Tibial nerve (tissue), 4 donors: ENCODE results near the gene AIG1.

ENCODE experiments used
- EP300 ChIP-seq, 2 donors: sonication (generic); formaldehyde crosslinking; IDR thresholded peaks; one replicate each; pipeline ENCODE4 v1.6.1; 2017; ENCODE audit warnings: antibody characterized with exemption in 2 of 2, mild to moderate bottlenecking in 1 of 2
- TF ChIP-seq, protein P1 (sequence below), 5 experiments: fragments of 200-600 bp in 3 of 5; fragments of 450-650 bp in 2 of 5; sonication (generic) in 3 of 5; IDR thresholded peaks; one replicate each; pipeline ENCODE4 v1.5.1; 2016 to 2019; ENCODE audit warnings: antibody characterized with exemption in 5 of 5, mild to moderate bottlenecking in 3 of 5, moderate library complexity in 2 of 5

GRCh38 chr6:143241911-143242310, 181.2 kb downstream of the AIG1 start:
- no peak for TF ChIP-seq EP300 (IDR thresholded peaks at IDR 0.05)
- TF ChIP-seq, protein P1, sequence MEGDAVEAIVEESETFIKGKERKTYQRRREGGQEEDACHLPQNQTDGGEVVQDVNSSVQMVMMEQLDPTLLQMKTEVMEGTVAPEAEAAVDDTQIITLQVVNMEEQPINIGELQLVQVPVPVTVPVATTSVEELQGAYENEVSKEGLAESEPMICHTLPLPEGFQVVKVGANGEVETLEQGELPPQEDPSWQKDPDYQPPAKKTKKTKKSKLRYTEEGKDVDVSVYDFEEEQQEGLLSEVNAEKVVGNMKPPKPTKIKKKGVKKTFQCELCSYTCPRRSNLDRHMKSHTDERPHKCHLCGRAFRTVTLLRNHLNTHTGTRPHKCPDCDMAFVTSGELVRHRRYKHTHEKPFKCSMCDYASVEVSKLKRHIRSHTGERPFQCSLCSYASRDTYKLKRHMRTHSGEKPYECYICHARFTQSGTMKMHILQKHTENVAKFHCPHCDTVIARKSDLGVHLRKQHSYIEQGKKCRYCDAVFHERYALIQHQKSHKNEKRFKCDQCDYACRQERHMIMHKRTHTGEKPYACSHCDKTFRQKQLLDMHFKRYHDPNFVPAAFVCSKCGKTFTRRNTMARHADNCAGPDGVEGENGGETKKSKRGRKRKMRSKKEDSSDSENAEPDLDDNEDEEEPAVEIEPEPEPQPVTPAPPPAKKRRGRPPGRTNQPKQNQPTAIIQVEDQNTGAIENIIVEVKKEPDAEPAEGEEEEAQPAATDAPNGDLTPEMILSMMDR (IDR thresholded peaks at IDR 0.05): no peak
